ENCODE data around the gene MACROD2. TPM values are rescaled to one million over a fixed set of nuclear protein-coding genes. Genes with fewer than 3 reads are reported as not detected.

Gene MACROD2
- total RNA-seq, 1 experiment from 2014 or later = 3.7 TPM

- TF ChIP-seq REST (IDR thresholded peaks at IDR 0.05; ENCODE audit: low read depth) = no peak
- TF ChIP-seq SP1 (IDR thresholded peaks at IDR 0.05; ENCODE audit: low read depth) = no peak
- TF ChIP-seq EZH2 (IDR thresholded peaks at IDR 0.05) = no peak
Observed at GRCh38 chr20:16082051-16082550, 2086.8 kb downstream of the MACROD2 start (continued).

DNA sequence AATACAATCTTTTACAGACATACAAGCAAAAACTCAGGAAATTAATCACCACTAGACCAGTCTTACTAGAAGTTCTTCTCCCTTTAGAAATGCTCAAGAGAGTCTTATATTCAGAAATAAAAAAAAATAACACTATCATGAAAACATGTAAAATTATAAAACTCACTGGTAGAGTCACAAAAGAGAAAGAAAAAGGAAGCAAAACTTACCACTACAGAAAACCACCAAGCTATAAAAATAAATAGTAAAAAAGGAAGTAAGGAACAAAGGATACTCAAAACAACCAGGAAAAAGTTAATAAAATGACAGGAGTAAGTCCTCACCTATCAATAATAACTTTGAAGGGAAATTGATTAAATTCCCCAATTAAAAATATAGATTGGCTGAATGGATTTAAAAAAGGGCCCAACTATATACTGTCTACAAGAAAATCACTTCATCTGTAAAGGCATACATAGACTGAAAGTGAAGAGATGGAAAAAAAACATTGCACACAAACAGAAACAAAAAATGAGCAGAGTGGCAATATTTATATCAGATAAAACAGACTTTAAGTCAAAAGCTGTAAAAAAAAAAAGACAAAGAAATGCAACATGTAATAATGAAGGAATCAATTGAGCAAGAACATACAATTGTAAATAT lies 2088.4 kb downstream of the MACROD2 start:
- H3K4me1 ChIP-seq (ENCODE audit: control insufficient read depth in 1 of 2, insufficient read depth in 2 of 2, low read length in 2 of 2) = no peaks in the 10 kb centered on the region
- H3K9ac ChIP-seq (ENCODE audit: low read length) = no peak overlapping the region
- no peaks in the 10 kb centered on the region for H3K79me2 ChIP-seq (ENCODE audit: insufficient read depth, low read length)
- no peaks in the 10 kb centered on the region for H3K27me3 ChIP-seq (ENCODE audit: insufficient read depth, low read length)
- H3K9me3 ChIP-seq (ENCODE audit: control insufficient read depth in 1 of 2, insufficient read depth in 1 of 2, low read depth in 1 of 2, low read length in 2 of 2) = peaks cover 0 to 6% of the 10 kb centered on the region in 2 experiments; a peak in 3 of 4 replicates
- DNase-seq (ENCODE audit: low read depth, low spot score) (no peak), ATAC-seq (no peak)
- H3K4me3 ChIP-seq (replicated peaks in 1 of 2; ENCODE audit: low read depth in 1 of 2, low read length in 2 of 2) = no peak overlapping the region
- H2AFZ ChIP-seq (ENCODE audit: low read depth, low read length, poor library complexity, severe bottlenecking) = no peak overlapping the region
- POLR2A ChIA-PET = no interaction called here
- RAD21 ChIA-PET (ENCODE audit: low non-redundant PET in 1 of 2, low total read pairs in 2 of 2, uncharacterized antibody in 2 of 2, unreplicated experiment in 2 of 2) = no interaction called here
- no peaks in the 10 kb centered on the region for H4K20me1 ChIP-seq (ENCODE audit: insufficient read depth)
- H3K27ac ChIP-seq (ENCODE audit: low read depth, low read length) = no peak overlapping the region
- no peak overlapping the region for H3K4me2 ChIP-seq (ENCODE audit: low read length)
- no peak for TF ChIP-seq CBX3 (IDR thresholded peaks at IDR 0.05; ENCODE audit: low read depth)
- TF ChIP-seq REST (IDR thresholded peaks at IDR 0.05; ENCODE audit: low read depth) = no peak
- TF ChIP-seq, protein P1, sequence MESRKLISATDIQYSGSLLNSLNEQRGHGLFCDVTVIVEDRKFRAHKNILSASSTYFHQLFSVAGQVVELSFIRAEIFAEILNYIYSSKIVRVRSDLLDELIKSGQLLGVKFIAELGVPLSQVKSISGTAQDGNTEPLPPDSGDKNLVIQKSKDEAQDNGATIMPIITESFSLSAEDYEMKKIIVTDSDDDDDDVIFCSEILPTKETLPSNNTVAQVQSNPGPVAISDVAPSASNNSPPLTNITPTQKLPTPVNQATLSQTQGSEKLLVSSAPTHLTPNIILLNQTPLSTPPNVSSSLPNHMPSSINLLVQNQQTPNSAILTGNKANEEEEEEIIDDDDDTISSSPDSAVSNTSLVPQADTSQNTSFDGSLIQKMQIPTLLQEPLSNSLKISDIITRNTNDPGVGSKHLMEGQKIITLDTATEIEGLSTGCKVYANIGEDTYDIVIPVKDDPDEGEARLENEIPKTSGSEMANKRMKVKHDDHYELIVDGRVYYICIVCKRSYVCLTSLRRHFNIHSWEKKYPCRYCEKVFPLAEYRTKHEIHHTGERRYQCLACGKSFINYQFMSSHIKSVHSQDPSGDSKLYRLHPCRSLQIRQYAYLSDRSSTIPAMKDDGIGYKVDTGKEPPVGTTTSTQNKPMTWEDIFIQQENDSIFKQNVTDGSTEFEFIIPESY (IDR thresholded peaks at IDR 0.05; ENCODE audit: extremely low read depth, insufficient replicate concordance, low read length) = no peak
- no peak for TF ChIP-seq EZH2phosphoT487 (IDR thresholded peaks at IDR 0.05; ENCODE audit: borderline replicate concordance)
- no peaks in the 10 kb centered on the region for H3K36me3 ChIP-seq (ENCODE audit: control insufficient read depth in 1 of 2, insufficient read depth in 2 of 2, low read length in 2 of 2)
- intact Hi-C loops (cut with micrococcal nuclease) = no loop called here
- no peaks in the 10 kb centered on the region for H3K9me2 ChIP-seq (ENCODE audit: insufficient read depth)
- CTCF ChIA-PET = no interaction called here
- no TSS peak for BruUV-seq (replicated peaks)

Measured in HCT116 (cell line).